Progenitor cell of endocrine pancreas (in vitro differentiated cells): ENCODE data around the gene ZNF254. TPM values are rescaled to one million over a fixed set of nuclear protein-coding genes. Genes with fewer than 3 reads are reported as not detected.
"Not testable (repeated sequence)": the region's sequence is repeated elsewhere in the genome, so short reads cannot be mapped to it uniquely, and the experiment has no call there.

Experiments
- DNase-seq: peaks from one replicate; pipeline ENCODE4 v3.0.0; 2021; ENCODE audit warnings: low spot score; ENCODE audit not compliant: unreplicated experiment
- H3K27ac Mint-ChIP-seq: 2 replicates; pipeline ENCODE4 v1.8.0; 2021; ENCODE audit warnings: mild to moderate bottlenecking, moderate library complexity, mixed read lengths
- H3K27me3 Mint-ChIP-seq: 2 replicates; pipeline ENCODE4 v1.8.0; 2021; ENCODE audit warnings: mixed read lengths
- H3K36me3 Mint-ChIP-seq: 2 replicates; pipeline ENCODE4 v1.8.0; 2022; ENCODE audit warnings: mixed read lengths; ENCODE audit not compliant: insufficient read depth
- H3K4me1 Mint-ChIP-seq: 2 replicates; pipeline ENCODE4 v1.8.0; 2021; ENCODE audit warnings: low read depth, mixed read lengths
- H3K4me3 Mint-ChIP-seq: 2 replicates; pipeline ENCODE4 v1.8.0; 2021; ENCODE audit warnings: low read depth, mild to moderate bottlenecking, moderate library complexity, mixed read lengths
- H3K9me3 Mint-ChIP-seq: 2 replicates; pipeline ENCODE4 v1.8.0; 2021; ENCODE audit warnings: low read depth, mixed read lengths
- long read RNA-seq: library from polyadenylated mRNA; unstranded; transcript quantifications from one replicate; pipeline ENCODE4 v2.0.0, GENCODE V29; 2020
- total RNA-seq: library from RNA; stranded (reverse); gene quantifications from 2 replicates; pipeline ENCODE4 v1.2.1, GENCODE V29; 2021
- TF ChIP-seq, protein P1 (sequence below): fragments of 200-600 bp; sonication (generic); IDR thresholded peaks from one replicate; pipeline ENCODE4 v1.5.0; 2021; ENCODE audit warnings: antibody characterized with exemption, mild to moderate bottlenecking; ENCODE audit not compliant: unreplicated experiment

The ZNF254 gene
- 42.3 and 44.0 TPM in 2 replicates for total RNA-seq
- long read RNA-seq, full-length matches to known transcripts = 64 of 132 reads
- long read RNA-seq, partial matches to known transcripts = 3 of 132 reads
- long read RNA-seq, other reads (novel, unspliced or antisense) = 65 of 132 reads

DNA sequence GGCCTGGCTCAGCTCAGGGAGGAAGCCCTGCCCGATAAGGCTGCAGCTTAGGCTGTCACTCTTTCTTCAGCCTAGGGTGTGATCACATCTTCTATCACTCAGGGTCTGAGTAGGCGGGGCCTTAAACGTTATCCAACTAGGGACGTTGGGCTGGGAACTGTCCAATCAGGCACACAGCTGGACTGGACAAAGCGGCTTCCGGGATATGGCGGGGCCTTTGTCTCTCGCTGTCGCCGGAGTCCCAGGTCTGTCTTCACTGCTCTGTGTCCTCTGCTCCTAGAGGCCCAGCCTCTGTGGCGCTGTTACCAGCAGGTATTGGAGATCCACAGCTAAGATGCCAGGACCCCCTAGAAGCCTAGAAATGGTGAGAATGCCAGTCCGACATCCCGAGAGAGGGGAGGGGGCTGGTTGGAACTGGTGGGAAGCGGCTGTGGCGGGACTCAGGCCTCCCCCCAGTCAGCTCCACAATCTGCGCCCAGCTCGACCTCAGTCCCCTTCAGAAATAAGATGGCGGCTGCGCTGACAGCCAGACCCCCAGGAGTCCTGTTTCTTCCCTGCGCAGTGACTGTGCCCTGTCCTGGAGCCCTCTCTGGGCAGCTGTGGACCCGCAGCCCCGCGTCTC is at the start of gene ZNF254:
Gene ZNF254 (plus strand): TSS at position 214 of the 622 bp plus-strand sequence. CDS start 121 bp downstream, at position 335.
- H3K4me1 Mint-ChIP-seq = peaks cover 3% of the 10 kb centered on the region
- TF ChIP-seq, protein P1, sequence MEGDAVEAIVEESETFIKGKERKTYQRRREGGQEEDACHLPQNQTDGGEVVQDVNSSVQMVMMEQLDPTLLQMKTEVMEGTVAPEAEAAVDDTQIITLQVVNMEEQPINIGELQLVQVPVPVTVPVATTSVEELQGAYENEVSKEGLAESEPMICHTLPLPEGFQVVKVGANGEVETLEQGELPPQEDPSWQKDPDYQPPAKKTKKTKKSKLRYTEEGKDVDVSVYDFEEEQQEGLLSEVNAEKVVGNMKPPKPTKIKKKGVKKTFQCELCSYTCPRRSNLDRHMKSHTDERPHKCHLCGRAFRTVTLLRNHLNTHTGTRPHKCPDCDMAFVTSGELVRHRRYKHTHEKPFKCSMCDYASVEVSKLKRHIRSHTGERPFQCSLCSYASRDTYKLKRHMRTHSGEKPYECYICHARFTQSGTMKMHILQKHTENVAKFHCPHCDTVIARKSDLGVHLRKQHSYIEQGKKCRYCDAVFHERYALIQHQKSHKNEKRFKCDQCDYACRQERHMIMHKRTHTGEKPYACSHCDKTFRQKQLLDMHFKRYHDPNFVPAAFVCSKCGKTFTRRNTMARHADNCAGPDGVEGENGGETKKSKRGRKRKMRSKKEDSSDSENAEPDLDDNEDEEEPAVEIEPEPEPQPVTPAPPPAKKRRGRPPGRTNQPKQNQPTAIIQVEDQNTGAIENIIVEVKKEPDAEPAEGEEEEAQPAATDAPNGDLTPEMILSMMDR = peak; percentile 13
- H3K27ac Mint-ChIP-seq = peak within 1 kb of the TSS; percentile 100

GRCh38 chr19:24040621-24041020 is 46.4 kb upstream of the ZNF254 start:
- TF ChIP-seq, protein P1 = no peak

More for the DNA sequence above, at the start of gene ZNF254:
- Mint-ChIP-seq H3K9me3 (no peaks in the 10 kb centered on the region), H3K4me3 (peak within 1 kb of the TSS; percentile 98), H3K27me3 (no peaks in the 10 kb centered on the region), H3K36me3 (peaks cover 8% of the 10 kb centered on the region)
- peak; percentile 67 for DNase-seq

DNA sequence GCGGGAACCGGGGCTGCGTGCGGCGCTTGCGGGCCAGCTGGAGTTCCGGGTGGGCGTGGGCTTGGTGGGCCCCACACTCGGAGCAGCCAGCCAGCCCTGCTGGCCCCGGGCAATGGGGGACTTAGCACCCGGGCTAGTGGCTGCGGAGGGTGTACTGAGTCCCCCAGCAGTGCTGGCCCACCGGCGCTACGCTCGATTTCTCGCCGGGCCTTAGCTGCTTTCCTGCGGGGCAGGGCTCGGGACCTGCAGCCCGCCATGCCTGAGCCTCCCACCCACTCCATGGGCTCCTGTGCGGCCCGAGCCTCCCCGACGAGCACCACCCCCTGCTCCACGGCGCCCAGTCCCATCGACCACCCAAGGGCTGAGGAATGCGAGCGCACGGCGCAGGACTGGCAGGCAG is 45.7 kb upstream of the ZNF254 start:
- DNase-seq, H3K9me3 Mint-ChIP-seq, H3K4me3 Mint-ChIP-seq, H3K27me3 Mint-ChIP-seq, H3K27ac Mint-ChIP-seq: not testable (repeated sequence)
- H3K36me3 Mint-ChIP-seq = peaks cover 53% of the 10 kb centered on the region
- H3K4me1 Mint-ChIP-seq = peaks cover 18% of the 10 kb centered on the region

More at GRCh38 chr19:24040621-24041020, 46.4 kb upstream of the ZNF254 start:
- Mint-ChIP-seq H3K36me3 (peaks cover 53% of the 10 kb centered on the region), H3K4me1 (peaks cover 24% of the 10 kb centered on the region), H3K27ac (no peak overlapping the region), H3K9me3 (peaks cover 6% of the 10 kb centered on the region), H3K4me3 (no peak overlapping the region), H3K27me3 (no peaks in the 10 kb centered on the region)
- DNase-seq = no peak

DNA sequence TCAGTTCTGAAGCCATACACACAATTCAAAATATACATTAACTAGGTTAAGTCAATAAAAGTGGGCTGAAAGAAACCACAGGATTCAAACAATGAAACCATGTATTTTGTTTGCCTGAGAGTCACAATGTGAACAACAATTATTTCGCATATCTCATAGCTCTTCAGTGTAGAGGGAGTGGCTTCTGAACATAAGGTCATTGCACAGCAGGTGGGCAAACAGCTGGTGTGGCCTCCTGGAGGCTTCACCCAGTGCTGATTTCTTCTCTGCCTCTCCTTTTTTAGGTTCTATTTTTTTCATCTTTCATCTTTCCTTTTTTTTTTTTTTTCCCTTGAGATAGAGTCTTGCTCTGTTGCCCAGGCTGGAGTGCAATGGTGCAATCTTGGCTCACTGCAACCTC is 40.4 kb upstream of the ZNF254 start:
- H3K36me3 Mint-ChIP-seq = peaks cover 61% of the 10 kb centered on the region

DNA sequence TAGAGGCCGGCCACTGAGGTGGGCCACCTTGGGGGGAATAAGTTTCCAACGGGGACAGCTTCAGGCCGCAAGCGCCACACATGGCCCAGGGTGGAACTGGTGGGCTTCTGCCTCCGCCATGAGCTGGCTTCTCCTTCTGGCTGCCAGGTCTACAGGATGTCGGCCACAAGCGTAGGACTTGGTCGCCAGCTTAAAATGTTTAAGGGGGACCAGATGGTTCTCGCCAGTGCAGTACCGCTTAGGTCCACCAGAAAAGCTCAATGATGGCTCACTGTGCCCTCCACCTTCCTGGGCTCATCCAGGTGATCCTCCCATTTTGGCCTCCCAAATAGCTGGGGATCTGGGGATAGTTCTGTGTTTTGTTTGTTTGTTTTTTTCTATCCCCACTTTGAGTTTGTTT is 38.7 kb upstream of the ZNF254 start:
- TF ChIP-seq, protein P1 = no peak
- Mint-ChIP-seq H3K36me3 (peaks cover 56% of the 10 kb centered on the region), H3K4me1 (peaks cover 3% of the 10 kb centered on the region), H3K9me3 (no peaks in the 10 kb centered on the region), H3K4me3 (no peak overlapping the region), H3K27me3 (no peaks in the 10 kb centered on the region), H3K27ac (no peak overlapping the region)
- DNase-seq = no peak

More for the DNA sequence above, 40.4 kb upstream of the ZNF254 start:
- DNase-seq = no peak
- no peaks in the 10 kb centered on the region for H3K27me3 Mint-ChIP-seq
- no peak overlapping the region for H3K27ac Mint-ChIP-seq
- no peak overlapping the region for H3K4me3 Mint-ChIP-seq
- peaks cover 6% of the 10 kb centered on the region for H3K9me3 Mint-ChIP-seq
- TF ChIP-seq, protein P1 = no peak
- peaks cover 5% of the 10 kb centered on the region for H3K4me1 Mint-ChIP-seq

DNA sequence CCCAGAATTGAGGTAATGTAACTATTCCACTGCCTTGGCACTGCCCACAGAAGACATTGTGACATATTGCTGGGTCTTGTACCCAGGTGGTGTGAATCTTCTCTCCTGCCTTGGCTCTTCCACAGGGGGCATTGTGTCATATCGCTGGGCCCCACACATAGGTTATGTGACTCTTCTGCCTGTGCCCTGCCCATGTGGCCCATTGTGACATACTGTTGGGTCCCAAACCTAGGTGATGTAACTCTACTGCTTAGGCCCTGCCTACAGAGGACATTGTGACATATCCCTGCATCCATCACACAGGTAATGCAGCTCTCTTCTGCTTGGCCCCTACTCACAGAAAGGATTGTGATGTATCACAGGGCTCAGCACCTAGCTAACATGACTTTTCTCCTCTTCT is 37.5 kb upstream of the ZNF254 start:
- Mint-ChIP-seq H3K4me3 (no peak overlapping the region), H3K4me1 (peaks cover 3% of the 10 kb centered on the region), H3K9me3 (no peaks in the 10 kb centered on the region), H3K27ac (peak overlapping the region; percentile 8), H3K27me3 (no peaks in the 10 kb centered on the region), H3K36me3 (peaks cover 61% of the 10 kb centered on the region)
- DNase-seq = no peak
- TF ChIP-seq, protein P1 = no peak
